GM23248 (cell line): ENCODE measurements around the gene DNAJA4. TPM values are rescaled to one million over a fixed set of nuclear protein-coding genes. Genes with fewer than 3 reads are reported as not detected.

Source experiments
- DNase-seq: peaks from one replicate; pipeline ENCODE4 v3.0.0-alpha.2; 2015
- H2AFZ ChIP-seq: fragments of 200-600 bp; sonication (generic); 2 replicates; pipeline ENCODE4 v1.6.1; 2016; ENCODE audit warnings: antibody characterized with exemption
- H3F3A ChIP-seq: fragments of 200-600 bp; sonication (generic); 2 replicates; pipeline ENCODE4 v1.6.1; 2016; ENCODE audit warnings: mild to moderate bottlenecking, antibody characterized with exemption, mixed run types; ENCODE audit not compliant: insufficient read depth
- H3K27ac ChIP-seq: fragments of 200-600 bp; sonication (generic); 2 replicates; pipeline ENCODE4 v1.5.1; 2016; ENCODE audit warnings: mild to moderate bottlenecking
- H3K27me3 ChIP-seq: fragments of 200-600 bp; sonication (generic); replicated peaks from 2 replicates; pipeline ENCODE4 v1.6.1; 2016; ENCODE audit warnings: mild to moderate bottlenecking; ENCODE audit not compliant: insufficient read depth
- H3K36me3 ChIP-seq: fragments of 200-600 bp; sonication (generic); 2 replicates; pipeline ENCODE4 v1.6.1; 2016; ENCODE audit warnings: low read depth, mild to moderate bottlenecking
- H3K4me1 ChIP-seq: fragments of 200-600 bp; sonication (generic); 2 replicates; pipeline ENCODE4 v1.6.1; 2016; ENCODE audit warnings: mild to moderate bottlenecking; ENCODE audit not compliant: insufficient read depth
- H3K4me2 ChIP-seq: fragments of 200-600 bp; sonication (generic); one replicate; pipeline ENCODE4 v1.6.1; 2016; ENCODE audit warnings: mild to moderate bottlenecking; ENCODE audit not compliant: unreplicated experiment
- H3K4me3 ChIP-seq: fragments of 200-600 bp; sonication (generic); 2 replicates; pipeline ENCODE4 v1.5.1; 2016; ENCODE audit warnings: mild to moderate bottlenecking
- H3K79me2 ChIP-seq: fragments of 200-600 bp; sonication (generic); 2 replicates; pipeline ENCODE4 v1.6.1; 2016; ENCODE audit warnings: mild to moderate bottlenecking; ENCODE audit not compliant: insufficient read depth
- H3K9ac ChIP-seq: fragments of 200-600 bp; sonication (generic); 2 replicates; pipeline ENCODE4 v1.6.1; 2016; ENCODE audit warnings: mild to moderate bottlenecking
- H3K9me2 ChIP-seq: fragments of 200-600 bp; sonication (generic); 2 replicates; pipeline ENCODE4 v1.6.1; 2016; ENCODE audit warnings: mixed run types, mild to moderate bottlenecking, moderate library complexity; ENCODE audit not compliant: insufficient read depth
- H3K9me3 ChIP-seq: fragments of 200-600 bp; sonication (generic); one replicate; pipeline ENCODE4 v1.6.1; 2017; ENCODE audit warnings: low read depth
- H4K20me1 ChIP-seq: fragments of 200-600 bp; sonication (generic); 2 replicates; pipeline ENCODE4 v1.6.0; 2016; ENCODE audit not compliant: insufficient read depth
- EZH2 ChIP-seq: fragments of 200-600 bp; sonication (generic); IDR thresholded peaks from 2 replicates; pipeline ENCODE4 v1.6.1; 2018; ENCODE audit warnings: antibody characterized with exemption, mild to moderate bottlenecking; ENCODE audit not compliant: insufficient read depth, poor library complexity, severe bottlenecking
- EZH2phosphoT487 ChIP-seq: fragments of 200-600 bp; sonication (generic); IDR thresholded peaks from 2 replicates; pipeline ENCODE4 v1.6.1; 2018; ENCODE audit warnings: antibody characterized with exemption, moderate library complexity, mild to moderate bottlenecking, low read depth; ENCODE audit not compliant: insufficient read depth
- WGBS, 2 experiments: methylation state at CpG; one replicate each; pipeline ENCODE4 v1.1.6; 2015 to 2017; ENCODE audit warnings: low lambda C conversion rate in 2 of 2, low coverage in 1 of 2; ENCODE audit errors: missing lambda C conversion rate in 2 of 2; 5-methylcytosine and 5-hydroxymethylcytosine counted together
- in situ Hi-C: fragments of 300-500 bp; cut with MboI; formaldehyde crosslinking; loops from 2 replicates; pipeline ENCODE4 v1.15.0; 2020
- polyA plus RNA-seq: library from polyadenylated mRNA; unstranded; fragments of >200 nt; fragmentation: Nextera tagmentation; extraction: Ambion mirVana; gene quantifications from 2 replicates; pipeline ENCODE4 v1.2.1, GENCODE V29; 2016
- total RNA-seq: library from RNA; depleted of rRNA; stranded (reverse); fragments of >200 nt; shearing (Covaris generic); gene quantifications from 2 replicates; pipeline ENCODE4 v1.2.3, GENCODE V29; 2014

The DNAJA4 gene
- total and polyA plus RNA-seq, 2 experiments from 2014 or later, result 0.43 to 1.4 TPM

DNA sequence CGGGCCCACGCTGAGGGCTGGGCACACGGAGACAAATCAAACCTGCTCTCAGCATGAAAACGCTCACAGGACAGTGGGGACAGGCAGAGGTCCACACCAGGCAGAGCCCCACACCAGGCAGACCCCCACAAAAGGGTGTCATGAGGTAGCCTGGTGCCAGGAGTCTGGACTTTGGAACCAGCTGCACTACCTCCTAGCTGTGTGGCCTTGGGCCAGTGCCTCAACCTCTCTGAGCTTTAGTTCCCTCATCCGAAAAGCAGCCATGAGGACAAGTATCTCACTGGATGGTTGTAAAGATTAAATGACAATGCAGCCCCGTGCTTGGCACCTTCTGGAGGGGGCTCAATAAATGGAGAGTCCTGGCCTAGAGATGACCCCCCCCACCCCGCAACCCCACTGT, 59.3 kb downstream of the DNAJA4 start:
- no peaks in the 10 kb centered on the region for H3K4me1 ChIP-seq
- H3K27ac ChIP-seq, result no peak overlapping the region
- no peaks in the 10 kb centered on the region for H3K9me3 ChIP-seq
- 85 to 90% methylated on average over 7 of the region's 7 CpGs for WGBS, 2 experiments
- no peaks in the 10 kb centered on the region for H3K9me2 ChIP-seq
- TF ChIP-seq EZH2phosphoT487 (no peak), EZH2 (no peak)
- H3K9ac ChIP-seq, result no peak overlapping the region
- 0 out of 2 replicates have a peak, but pooled peaks cover 3% of the 10 kb centered on the region for H3F3A ChIP-seq
- H3K79me2 ChIP-seq, result no peaks in the 10 kb centered on the region
- H4K20me1 ChIP-seq, result no peaks in the 10 kb centered on the region
- no peaks in the 10 kb centered on the region; the same call in 1 of the 2 replicates for H3K27me3 ChIP-seq
- H2AFZ ChIP-seq, result no peak overlapping the region
- H3K4me3 ChIP-seq, result no peak overlapping the region
- no peak overlapping the region for H3K4me2 ChIP-seq
- no peaks in the 10 kb centered on the region for H3K36me3 ChIP-seq
- DNase-seq, result no peak
- in situ Hi-C loops, result no loop called here

DNA sequence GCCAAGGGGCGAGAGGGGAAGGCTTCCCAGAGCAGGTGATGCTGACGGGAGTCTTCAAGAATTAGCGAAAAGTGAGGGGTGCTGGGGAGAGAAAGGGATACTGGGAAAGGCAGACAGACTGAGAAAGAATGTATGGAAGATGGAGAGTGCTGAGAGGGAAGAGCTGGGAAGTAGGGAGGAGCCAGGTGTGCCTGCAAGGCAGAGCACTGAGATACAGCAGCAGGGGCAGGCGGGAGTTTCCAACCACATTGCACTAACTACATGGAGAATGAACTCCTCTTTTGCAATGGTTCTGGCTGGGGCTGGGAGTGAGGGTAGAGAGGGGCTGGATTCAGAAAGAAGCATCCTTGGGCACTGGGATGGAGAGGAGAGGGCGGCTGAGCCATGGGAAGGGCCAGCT, 59.8 kb downstream of the DNAJA4 start:
- TF ChIP-seq EZH2, result no peak
- TF ChIP-seq EZH2phosphoT487, result no peak
- H3K9me2 ChIP-seq, result no peaks in the 10 kb centered on the region
- no peaks in the 10 kb centered on the region for H4K20me1 ChIP-seq
- no peak overlapping the region for H3K4me2 ChIP-seq
- no peaks in the 10 kb centered on the region for H3K9me3 ChIP-seq
- DNase-seq, result no peak
- no peaks in the 10 kb centered on the region for H3K27me3 ChIP-seq
- H3K36me3 ChIP-seq, result no peaks in the 10 kb centered on the region
- H2AFZ ChIP-seq, result no peak overlapping the region
- no peak overlapping the region for H3K9ac ChIP-seq
- WGBS, 2 experiments, result 75 to 83% methylated on average over 5 of the region's 5 CpGs
- H3K4me3 ChIP-seq, result no peak overlapping the region
- H3K4me1 ChIP-seq, result no peaks in the 10 kb centered on the region
- no peaks in the 10 kb centered on the region for H3K79me2 ChIP-seq
- H3F3A ChIP-seq, result 0 out of 2 replicates have a peak, but pooled peaks cover 3% of the 10 kb centered on the region
- H3K27ac ChIP-seq, result no peak overlapping the region
- in situ Hi-C loops, result no loop called here

DNA sequence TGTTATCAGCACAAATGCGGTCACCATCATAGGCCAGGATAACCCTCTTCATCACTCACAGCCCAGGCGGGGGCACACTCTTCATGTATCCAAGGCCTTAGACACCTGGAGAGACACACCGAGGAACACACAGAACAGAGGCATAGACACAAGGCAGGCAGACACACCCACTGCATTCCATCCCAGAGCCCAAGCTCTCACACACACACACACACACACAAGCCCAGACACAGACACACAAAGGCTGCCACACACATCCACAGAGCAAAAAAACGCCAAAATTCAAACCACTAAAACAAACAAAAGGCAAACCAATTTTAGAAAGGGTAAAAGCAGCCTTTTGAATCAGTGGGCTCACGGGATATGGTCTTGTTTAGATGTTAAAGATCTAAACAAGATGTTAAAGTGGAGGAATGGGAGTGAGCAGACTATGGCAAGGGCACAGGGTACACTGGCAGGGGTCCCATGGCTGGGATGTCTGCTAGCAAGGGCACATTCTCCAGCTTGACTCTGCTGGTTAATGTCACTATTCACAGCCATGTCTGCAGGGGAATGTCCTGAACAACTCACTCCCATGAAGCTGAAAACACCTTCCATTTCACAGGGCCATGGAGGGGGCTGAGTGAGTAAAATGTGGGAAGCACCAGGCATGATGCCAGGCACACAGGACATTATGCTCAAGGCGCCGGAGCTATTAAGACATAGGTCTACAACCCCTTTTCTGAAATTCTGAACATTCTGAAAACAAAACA, 60.9 kb downstream of the DNAJA4 start:
- Histone ChIP-seq H3K4me3 (no peak overlapping the region), H3K4me1 (no peaks in the 10 kb centered on the region), H3K79me2 (no peaks in the 10 kb centered on the region), H3K9ac (no peak overlapping the region), H3K9me2 (no peaks in the 10 kb centered on the region), H2AFZ (no peak overlapping the region), H3K36me3 (no peaks in the 10 kb centered on the region), H3K27me3 (no peaks in the 10 kb centered on the region), H3F3A (0 out of 2 replicates have a peak, but pooled peaks cover 3% of the 10 kb centered on the region), H3K27ac (no peak overlapping the region), H3K9me3 (no peaks in the 10 kb centered on the region), H3K4me2 (no peak overlapping the region), H4K20me1 (no peaks in the 10 kb centered on the region)
- DNase-seq, result no peak
- 69 to 72% methylated on average over 7 of the region's 7 CpGs for WGBS, 2 experiments
- TF ChIP-seq EZH2 (no peak), EZH2phosphoT487 (no peak)
- in situ Hi-C loops, result no loop called here

DNA sequence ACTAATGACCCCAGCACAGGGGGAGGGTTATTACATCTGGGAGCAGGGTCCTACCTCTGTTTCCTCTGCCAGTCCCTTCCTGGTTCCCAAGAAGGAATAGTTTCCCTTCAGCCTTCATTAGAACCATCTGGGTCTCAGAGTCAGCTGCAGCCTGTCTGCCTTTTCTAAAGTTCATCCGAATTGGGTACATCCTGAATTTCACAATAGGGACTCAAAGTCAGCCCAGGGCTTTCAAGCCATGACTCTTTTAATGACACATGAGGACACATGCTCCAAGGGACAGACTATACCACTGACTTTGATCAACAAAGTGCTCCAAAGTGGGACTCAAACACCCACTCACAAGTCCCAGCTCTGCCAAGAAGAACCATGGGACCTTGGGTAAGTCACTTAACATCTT, 63.1 kb downstream of the DNAJA4 start:
- Histone ChIP-seq H3K27ac (no peak overlapping the region), H3K79me2 (no peaks in the 10 kb centered on the region), H3K27me3 (no peaks in the 10 kb centered on the region), H3K4me2 (no peak overlapping the region), H3K9ac (no peak overlapping the region), H3F3A (no peaks in the 10 kb centered on the region), H3K4me3 (no peak overlapping the region), H2AFZ (no peak overlapping the region), H3K9me2 (no peaks in the 10 kb centered on the region), H3K4me1 (no peaks in the 10 kb centered on the region), H4K20me1 (no peaks in the 10 kb centered on the region), H3K9me3 (no peaks in the 10 kb centered on the region), H3K36me3 (no peaks in the 10 kb centered on the region)
- peak; percentile 38 for DNase-seq
- no peak for TF ChIP-seq EZH2phosphoT487
- no peak for TF ChIP-seq EZH2
- in situ Hi-C loops, result no loop called here
- WGBS, 2 experiments, result 0 to 5% methylated on average over 1 of the region's 1 CpG
